Osteocyte (in vitro differentiated cells): Measurements from ENCODE around the gene METTL5. TPM values are rescaled to one million over a fixed set of nuclear protein-coding genes. Genes with fewer than 3 reads are reported as not detected.

Experiments
- DNase-seq: peaks from one replicate; pipeline ENCODE4 v3.0.0; 2021; ENCODE audit warnings: mixed read lengths; ENCODE audit not compliant: unreplicated experiment; ENCODE audit errors: extremely low spot score
- H3K27ac Mint-ChIP-seq: one replicate; pipeline ENCODE4 v1.8.0; 2021; ENCODE audit warnings: mild to moderate bottlenecking, mixed read lengths; ENCODE audit not compliant: unreplicated experiment
- H3K27me3 Mint-ChIP-seq: one replicate; pipeline ENCODE4 v1.8.0; 2021; ENCODE audit warnings: mixed read lengths; ENCODE audit not compliant: unreplicated experiment
- H3K36me3 Mint-ChIP-seq: one replicate; pipeline ENCODE4 v1.8.0; 2021; ENCODE audit warnings: mixed read lengths; ENCODE audit not compliant: unreplicated experiment
- H3K4me1 Mint-ChIP-seq: one replicate; pipeline ENCODE4 v1.8.0; 2021; ENCODE audit warnings: mixed read lengths; ENCODE audit not compliant: unreplicated experiment
- H3K4me3 Mint-ChIP-seq: one replicate; pipeline ENCODE4 v1.8.0; 2021; ENCODE audit warnings: mild to moderate bottlenecking, moderate library complexity, mixed read lengths; ENCODE audit not compliant: unreplicated experiment
- H3K9me3 Mint-ChIP-seq: one replicate; pipeline ENCODE4 v1.8.0; 2021; ENCODE audit warnings: mixed read lengths; ENCODE audit not compliant: unreplicated experiment
- total RNA-seq: library from RNA; stranded (reverse); gene quantifications from 2 replicates; pipeline ENCODE4 v1.2.1, GENCODE V29; 2021
- TF ChIP-seq, protein P1 (sequence below): fragments of 200-600 bp; sonication (generic); IDR thresholded peaks from 2 replicates; pipeline ENCODE4 v1.5.0; 2021; ENCODE audit warnings: antibody characterized with exemption, mild to moderate bottlenecking, moderate library complexity

METTL5 gene
- total RNA-seq, 1 donor from 2014 or later: 37.6 TPM

DNA sequence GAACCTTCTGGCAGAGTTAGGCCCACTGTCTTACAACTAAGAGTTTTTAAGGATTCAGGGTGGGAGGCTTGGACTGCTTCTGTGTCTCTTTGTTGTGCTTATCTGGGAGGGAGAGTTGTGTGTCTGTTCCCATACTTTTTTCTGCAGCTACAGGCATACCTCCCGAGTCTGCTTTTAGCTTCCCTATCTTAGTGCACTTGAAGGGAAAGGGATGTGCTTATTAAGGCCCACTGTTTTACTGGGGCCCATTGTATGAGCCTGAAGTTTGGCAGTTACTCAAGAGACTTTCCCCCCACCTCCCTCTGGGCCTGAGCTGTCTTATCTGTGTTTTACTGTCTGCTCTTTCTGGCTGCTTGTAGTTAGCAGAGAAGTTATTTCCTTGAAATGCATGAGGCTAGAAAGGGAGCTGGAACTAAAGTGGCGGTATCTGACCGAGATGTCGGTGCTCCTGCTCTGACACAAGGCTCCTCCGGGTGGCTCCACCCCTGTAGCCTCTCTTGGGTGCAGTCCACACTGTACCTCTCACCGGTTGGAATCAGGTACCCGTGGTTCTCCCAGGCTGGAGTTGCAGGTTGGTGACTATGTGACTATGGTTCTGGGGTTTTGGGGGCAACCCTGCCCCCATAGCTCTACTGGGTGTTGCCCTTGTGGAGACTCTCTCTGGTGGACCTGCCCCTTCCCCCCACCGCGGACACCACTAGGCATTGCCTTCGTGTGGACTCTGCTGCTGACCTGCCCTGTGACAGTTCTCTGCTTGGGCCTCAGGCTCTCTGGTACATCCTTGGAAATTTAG is 15.4 kb upstream of the METTL5 start:
- Mint-ChIP-seq H3K27me3 (no peaks in the 10 kb centered on the region), H3K36me3 (peaks cover 10% of the 10 kb centered on the region), H3K4me3 (no peak overlapping the region), H3K4me1 (peaks cover 14% of the 10 kb centered on the region), H3K9me3 (no peaks in the 10 kb centered on the region), H3K27ac (no peak overlapping the region)
- no peak for DNase-seq
- TF ChIP-seq, protein P1, sequence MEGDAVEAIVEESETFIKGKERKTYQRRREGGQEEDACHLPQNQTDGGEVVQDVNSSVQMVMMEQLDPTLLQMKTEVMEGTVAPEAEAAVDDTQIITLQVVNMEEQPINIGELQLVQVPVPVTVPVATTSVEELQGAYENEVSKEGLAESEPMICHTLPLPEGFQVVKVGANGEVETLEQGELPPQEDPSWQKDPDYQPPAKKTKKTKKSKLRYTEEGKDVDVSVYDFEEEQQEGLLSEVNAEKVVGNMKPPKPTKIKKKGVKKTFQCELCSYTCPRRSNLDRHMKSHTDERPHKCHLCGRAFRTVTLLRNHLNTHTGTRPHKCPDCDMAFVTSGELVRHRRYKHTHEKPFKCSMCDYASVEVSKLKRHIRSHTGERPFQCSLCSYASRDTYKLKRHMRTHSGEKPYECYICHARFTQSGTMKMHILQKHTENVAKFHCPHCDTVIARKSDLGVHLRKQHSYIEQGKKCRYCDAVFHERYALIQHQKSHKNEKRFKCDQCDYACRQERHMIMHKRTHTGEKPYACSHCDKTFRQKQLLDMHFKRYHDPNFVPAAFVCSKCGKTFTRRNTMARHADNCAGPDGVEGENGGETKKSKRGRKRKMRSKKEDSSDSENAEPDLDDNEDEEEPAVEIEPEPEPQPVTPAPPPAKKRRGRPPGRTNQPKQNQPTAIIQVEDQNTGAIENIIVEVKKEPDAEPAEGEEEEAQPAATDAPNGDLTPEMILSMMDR: no peak

DNA sequence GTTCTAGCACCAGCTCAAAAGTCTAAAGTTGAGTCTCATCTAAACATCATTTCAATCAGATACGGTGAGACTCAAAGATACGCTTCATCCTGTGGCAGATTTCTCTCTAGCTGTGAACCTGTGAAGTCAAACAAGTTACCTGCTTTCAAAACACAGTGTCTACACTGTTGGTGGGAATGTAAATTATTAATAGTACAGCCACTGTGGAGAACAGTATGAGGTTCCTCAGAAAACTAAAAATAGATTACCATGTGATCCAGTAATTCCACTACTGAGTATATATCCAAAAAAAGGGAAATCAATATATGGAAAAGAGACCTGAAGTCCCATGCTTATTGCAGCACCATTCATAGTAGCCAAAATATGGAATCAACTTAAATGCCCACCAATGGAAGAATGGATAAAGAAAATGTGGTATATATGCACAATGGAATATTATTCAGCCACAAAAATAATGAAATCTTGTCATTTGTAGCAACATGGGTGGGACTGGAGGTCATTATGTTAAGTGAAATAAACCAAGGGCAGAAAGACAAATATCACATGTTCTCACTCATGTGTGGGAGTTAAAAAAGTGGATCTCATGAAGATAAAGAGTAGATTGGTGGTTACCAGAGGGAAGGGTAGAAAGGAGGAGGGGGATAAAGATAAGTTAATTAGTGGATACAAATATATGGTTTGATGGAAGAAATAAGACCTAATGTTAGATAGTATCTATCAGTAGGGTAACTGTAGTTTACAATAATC is 14.2 kb upstream of the METTL5 start:
- TF ChIP-seq, protein P1: no peak
- Mint-ChIP-seq H3K27ac (no peak overlapping the region), H3K4me1 (peaks cover 14% of the 10 kb centered on the region), H3K4me3 (no peak overlapping the region), H3K9me3 (no peaks in the 10 kb centered on the region), H3K36me3 (peaks cover 6% of the 10 kb centered on the region), H3K27me3 (no peaks in the 10 kb centered on the region)
- DNase-seq: no peak

- H3K4me1 Mint-ChIP-seq: peaks cover 22% of the 10 kb centered on the region
Measured at GRCh38 chr2:169834401-169834800, 9.7 kb upstream of the METTL5 start.

GRCh38 chr2:169828141-169828811 is 3.6 kb upstream of the METTL5 start:
- Mint-ChIP-seq H3K36me3 (peaks cover 3% of the 10 kb centered on the region), H3K27me3 (no peaks in the 10 kb centered on the region), H3K4me1 (peaks cover 45% of the 10 kb centered on the region), H3K27ac (peak overlapping the region; percentile 81), H3K4me3 (peak overlapping the region; percentile 95), H3K9me3 (no peaks in the 10 kb centered on the region)
- TF ChIP-seq, protein P1: no peak
- DNase-seq: no peak

More at GRCh38 chr2:169834401-169834800, 9.7 kb upstream of the METTL5 start:
- H3K27me3 Mint-ChIP-seq: no peaks in the 10 kb centered on the region
- no peak overlapping the region for H3K27ac Mint-ChIP-seq
- no peak overlapping the region for H3K4me3 Mint-ChIP-seq
- DNase-seq: no peak
- no peaks in the 10 kb centered on the region for H3K9me3 Mint-ChIP-seq
- peaks cover 3% of the 10 kb centered on the region for H3K36me3 Mint-ChIP-seq
- TF ChIP-seq, protein P1: no peak
